ENCODE measurements around the gene KCNAB1.
"Not testable (repeated sequence)": the region's sequence is repeated elsewhere in the genome, so short reads cannot be mapped to it uniquely, and the experiment has no call there.

Gene KCNAB1

DNA sequence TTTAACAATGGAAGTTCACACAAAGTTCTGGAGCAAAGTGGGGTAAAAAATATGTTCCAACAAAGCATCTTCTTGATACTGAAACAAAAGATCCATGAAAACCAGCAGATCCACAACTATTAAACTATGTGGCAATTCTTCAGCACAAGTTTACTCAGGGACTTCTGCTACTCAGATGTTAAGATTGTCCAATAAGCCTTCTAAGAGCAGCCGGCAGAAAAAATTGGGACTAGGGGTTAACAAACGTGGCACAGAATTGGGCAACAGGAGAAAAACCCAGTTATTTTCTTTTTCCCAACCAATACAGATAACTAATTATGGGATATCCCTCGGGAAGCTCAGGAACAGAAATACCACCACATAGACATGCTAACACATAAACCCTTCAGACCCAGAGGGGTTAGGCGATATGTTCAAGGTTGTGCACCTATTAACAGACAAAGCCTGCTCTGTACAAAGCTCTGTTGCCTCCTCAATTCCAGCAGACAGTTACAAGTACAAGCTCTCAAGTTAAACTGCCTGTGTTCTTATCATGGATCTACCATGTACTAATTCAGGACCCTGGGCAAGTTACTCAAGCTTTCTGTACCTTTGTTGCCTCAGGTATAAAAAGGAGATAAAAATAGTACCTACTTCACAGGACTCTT, 427.8 kb downstream of the KCNAB1 start:
- no peak for FAIRE-seq

DNA sequence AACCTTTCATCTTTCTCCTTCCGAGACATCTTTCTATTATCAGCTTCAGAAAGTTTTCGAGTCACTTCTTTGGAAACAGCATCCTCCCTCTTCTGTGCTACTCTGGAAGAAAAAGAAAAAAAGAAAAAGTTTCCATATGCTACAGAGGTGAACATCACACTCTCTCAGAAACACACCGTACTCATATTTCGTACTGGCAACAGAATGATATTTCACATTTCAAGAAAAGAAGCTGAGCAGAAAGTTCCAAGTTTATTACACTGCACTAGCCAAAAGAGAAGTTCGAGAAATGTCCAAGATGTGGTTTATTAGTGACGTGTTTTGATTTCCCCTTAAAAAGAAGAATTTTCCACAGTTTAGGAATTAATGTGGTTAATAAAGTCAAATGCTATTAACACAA, 428.5 kb downstream of the KCNAB1 start:
- peak; percentile 15 for FAIRE-seq

DNA sequence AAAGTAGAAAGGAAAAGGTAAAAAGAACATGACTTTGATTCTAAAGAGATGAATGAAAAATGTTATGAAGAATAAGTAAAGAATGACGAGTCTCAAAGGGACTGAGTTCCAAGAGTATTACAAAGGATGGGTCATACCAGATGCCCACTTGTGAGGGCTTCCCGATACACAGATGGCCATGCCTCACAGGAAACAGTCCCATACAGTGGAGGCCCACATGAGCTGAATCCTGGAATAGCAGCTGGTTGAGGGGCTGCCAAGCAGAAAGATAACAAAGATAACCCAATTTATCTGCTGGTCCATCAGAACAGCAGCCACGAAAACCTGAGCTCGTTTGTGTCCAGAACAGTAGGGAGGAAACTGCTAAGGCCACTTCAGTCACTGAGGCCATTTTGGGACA, 430.9 kb downstream of the KCNAB1 start:
- FAIRE-seq, result no peak

DNA sequence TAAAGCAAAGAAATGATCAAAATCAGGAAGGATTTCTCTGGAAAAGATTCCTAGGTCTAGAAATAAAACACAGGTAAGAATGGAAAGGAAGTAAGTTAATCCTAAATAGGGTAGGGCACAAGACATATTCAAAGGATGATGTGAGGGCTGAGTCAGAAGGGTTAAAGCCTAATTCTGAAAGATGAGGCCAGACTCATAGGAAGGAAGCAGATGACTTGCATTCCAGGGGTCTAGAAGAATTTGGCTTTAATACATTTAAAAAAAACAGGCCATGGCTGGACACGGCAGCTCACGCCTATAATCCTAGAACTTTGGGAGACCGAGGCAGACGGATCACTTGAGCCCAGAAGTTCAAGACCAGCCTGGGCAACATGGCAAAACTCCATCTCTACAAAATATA, 431.4 kb downstream of the KCNAB1 start:
- FAIRE-seq, result no peak

DNA sequence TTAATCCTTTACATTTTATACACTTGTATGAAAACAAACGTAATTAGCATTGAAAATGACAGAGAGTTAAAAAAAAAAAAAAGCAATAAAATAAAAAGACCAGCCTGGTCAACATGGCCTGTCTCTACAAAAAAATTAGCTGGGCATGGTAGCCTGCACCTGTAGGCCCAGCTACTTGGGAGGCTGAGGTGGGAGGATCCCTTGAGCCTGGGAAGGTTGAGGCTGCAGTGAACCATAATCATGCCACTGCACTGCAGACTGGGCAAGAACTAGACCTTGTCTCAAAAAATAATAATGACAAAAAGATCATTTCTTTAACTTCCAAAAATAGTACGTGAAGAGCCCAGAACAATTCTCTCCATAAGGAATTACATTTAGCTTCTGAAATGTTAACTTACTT, 432.6 kb downstream of the KCNAB1 start:
- no peak for FAIRE-seq

DNA sequence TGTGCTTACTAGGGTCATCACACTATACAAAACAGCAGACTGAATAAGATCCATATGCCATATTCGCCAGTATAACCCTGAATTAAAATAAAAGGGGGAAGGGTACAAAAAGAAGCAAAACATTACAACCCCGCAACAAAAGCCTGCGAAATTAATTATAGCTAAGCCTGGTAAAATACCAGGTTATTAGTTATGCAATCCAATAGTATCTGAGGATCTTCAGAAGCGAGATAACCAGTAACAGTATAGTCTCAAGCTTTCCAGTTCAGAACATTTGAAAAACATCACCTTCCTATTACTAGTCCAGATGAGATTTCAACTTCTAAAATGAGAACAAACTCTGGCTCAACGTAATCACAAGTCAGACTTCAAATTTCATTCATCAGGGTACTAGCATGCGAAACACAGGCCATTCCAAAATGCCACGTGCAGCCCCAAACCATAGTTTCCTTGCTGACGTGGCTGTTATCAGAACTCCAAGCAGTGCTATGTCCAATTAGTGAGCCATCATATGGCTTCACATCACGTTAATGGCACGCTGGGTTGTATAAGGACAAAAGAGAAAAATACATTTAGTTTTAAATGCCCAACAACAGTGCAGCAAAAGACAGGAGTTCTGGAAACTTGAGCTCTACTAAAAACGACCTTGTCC, 433.5 kb downstream of the KCNAB1 start:
- FAIRE-seq, result no peak

DNA sequence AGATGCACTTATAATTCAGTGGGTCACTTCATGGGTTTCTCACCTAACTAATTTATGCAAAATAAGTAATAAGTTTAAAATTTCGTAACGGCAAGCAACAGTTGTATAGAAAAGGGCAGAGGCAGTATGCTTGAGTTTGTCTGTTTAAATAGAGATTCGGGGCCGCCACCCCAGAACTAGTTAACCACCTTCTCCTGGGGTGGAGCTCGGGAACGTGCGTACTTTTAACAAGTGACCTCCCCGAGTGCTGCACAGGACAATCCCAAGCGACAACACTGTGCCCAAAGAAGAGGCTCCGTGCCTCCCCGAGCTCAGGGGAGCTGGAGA, 434.1 kb downstream of the KCNAB1 start:
- FAIRE-seq, result no peak

DNA sequence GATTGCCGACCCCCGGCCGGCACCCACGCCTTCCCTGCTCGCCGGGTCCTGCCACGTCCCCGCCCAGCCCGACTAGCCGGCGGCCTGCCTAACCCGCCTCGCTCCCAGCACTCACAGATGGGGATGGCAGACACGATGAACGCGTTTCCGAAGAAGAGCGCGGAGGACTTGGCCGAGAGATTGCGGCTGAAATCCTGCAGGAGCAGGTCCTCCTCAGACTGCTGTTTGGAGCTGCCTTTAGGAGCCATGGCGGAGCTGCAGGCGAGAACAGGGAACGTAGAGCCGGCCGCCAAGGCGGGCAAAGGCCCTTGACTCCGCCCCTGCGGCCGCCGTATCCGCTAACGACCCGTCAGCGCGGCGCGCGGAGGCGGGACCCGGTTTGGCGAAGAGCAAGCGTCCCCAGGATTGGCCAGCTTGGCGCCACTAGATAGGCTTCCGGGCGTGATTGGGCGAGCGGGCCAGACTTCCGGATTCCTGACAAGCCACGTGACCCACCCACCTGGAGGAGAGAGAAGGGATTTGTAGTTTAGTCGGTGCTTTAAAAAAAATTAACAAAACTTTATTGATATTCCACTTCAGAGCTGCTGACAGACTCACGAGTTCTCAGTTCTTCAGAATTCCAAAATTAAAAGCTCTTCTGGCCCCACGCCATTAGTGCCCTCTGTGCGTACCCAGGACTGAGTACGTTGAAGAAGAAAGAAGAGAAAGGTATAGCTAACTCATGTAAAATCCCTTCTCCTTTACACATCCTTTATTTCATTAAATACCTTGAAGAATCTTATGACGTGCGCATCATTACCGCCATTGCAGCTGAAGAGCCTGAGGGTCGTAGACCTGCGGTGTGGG, 434.7 kb downstream of the KCNAB1 start, which contains the start of gene SSR3:
Gene SSR3 (minus strand): TSS at position 276 of the 846 bp plus-strand sequence. CDS start 28 bp downstream, at position 248.
- peak; percentile 98 for FAIRE-seq

DNA sequence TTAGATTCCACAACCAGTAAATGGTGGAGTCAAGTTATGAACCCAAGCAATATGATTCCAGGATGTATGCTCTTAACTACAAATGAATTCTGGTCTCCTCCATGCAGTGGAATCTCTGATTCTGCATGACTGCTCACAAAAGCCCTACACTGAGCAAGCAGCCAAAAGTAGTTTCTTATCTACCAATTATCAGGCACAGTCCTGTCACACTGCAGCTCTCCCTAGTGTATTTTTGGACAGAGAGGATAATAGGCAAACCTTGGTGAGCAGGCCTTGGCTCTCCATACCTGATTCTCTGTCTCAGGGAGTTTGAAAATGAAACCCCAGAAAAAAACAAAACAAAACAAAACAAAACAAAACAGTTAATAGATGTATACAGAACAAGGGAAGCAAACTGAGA, 438.0 kb downstream of the KCNAB1 start:
- no peak for FAIRE-seq

DNA sequence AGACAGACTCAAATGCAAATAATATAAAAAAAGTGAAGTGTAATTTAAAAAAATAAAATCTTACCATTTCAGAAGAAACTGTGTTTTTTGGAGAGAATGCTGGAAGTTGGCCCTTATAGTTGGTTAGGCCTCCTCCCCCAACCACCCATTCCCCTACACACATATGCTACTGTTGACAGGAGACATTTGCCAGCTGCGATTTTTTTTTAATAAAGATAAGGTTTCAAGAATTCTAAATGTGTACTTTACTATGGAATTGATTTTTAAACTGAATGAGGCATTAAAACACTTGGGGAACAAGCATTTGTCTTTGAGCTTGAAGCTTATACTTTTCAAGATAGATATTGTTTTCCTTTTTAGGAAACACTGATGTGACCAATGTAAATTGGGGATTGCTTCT, 438.9 kb downstream of the KCNAB1 start:
- FAIRE-seq, result no peak

DNA sequence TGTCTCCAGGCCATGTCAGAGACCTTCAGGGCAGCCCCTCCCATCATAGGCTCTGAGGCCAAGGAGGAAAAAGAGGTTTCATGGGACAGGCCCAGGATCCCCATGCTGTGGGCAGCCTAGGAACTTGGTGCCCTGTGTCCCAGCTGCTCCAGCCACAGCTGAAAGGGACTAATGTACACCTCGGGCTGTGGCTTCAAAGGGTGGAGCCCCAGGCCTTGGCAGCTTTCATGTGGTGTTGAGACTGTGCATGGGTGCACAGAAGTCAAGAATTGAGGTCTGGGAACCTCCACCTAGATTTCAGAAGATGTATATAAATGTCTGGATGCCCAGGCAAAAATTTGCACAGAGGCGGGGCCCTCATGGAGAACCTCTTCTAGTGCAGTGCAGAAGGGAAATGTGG, 441.2 kb downstream of the KCNAB1 start:
- no peak for FAIRE-seq

DNA sequence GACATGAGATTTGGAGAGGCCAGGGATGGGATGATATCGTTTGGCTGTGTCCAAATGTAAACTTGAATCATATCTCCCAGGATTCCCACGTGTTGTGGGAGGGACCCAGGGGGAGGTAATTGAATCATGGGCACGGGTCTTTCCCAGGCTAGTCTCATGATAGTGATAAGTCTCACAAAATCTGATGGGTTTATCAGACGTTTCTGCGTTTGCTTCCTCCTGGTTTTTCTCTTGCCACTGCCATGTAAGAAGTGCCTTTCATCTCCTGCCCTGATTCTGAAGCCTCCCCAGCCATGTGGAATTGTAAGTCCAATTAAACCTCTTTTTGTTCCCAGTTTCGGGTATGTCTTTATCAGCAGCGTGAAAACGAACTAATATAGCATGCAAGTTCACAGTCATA, 442.1 kb downstream of the KCNAB1 start:
- not testable (repeated sequence) for FAIRE-seq

DNA sequence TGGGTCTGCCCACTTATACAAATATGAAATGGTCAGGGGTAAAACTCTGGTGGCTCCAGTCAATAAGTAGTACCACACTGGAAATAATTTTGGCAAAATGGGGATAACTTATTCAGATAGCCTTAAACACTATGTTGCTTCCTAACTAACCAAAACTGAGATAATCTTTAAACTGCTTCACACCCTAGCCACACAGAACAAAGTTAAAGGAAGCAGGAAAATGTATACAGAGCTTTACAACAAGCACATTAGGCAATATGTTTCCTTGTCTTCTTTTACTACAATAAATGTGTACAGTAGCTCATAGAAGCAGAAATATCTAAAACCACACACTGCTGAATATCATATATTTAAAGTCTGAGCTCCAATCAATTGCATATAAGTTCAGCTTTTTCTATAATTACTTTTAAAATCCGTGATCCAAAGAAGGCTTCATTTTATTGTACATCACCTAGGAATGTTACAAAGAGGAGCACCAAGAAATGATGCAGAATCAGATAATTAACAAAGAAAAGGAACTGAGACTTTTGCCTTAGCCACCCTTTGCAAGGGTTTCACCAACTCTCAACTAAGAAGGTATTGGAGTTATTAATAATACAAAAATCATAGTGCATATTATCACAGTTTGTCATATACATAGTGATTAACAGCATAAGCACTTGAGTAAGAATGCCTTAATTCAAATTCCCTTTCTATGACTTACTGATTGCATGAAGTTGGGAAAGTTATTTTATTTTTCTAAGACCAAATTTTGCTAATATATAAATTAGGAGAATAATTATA, 443.7 kb downstream of the KCNAB1 start:
- no peak for FAIRE-seq

DNA sequence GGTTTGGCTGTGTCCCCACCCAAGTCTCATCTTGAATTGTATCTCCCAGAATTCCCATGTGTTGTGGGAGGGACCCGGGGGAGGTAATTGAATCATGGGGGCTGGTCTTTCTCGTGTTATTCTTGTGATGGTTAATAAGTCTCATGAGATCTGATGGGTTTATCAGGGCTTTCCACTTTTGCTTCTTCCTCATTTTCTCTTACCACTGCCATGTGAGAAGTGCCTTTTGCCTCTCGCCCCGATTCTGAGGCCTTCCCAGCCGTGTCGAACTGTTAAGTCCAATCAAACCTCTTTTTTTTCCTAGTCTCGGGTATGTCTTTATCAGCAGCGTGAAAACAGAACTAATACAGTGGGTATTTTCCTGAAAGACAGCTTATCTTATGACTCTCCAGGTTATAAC, 448.6 kb downstream of the KCNAB1 start:
- FAIRE-seq, result not testable (repeated sequence)

DNA sequence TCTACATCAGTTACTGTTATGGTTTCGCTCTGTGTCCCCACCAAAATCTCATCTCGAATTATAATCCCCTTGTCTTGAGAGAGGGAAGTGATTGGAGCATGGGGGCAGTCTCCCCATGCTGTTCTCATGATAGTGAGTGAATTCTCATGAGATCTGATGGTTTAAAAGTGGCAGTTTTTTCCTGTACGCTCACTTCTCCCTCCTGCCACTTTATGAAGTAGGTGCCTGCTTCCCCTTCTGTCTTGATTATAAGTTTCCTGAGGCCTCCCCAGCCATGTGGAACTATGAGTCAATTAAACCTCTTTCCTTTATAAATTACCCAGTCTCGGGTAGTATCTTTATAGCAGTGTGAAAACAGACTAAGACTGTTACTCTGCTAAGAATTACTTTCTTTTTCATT, 449.5 kb downstream of the KCNAB1 start:
- FAIRE-seq, result not testable (repeated sequence)

DNA sequence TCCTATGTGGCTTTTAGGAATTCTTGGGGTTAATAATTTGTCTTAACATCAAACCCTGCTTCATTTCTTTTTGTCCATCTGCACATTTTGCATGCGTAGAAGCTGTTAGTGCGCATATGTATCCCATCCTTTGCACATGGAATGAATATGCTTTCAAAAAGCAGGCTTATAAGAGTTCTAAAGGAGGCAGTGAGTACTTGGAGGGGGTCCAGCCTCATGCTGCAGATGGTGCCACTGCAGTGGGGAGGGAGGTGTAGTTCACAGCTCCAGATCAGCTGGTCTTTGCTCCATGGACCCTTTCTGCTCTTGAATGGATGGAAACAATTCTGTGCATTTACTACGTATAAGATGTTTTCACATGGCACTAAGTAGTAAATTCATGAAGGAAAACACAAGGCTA, 455.3 kb downstream of the KCNAB1 start:
- FAIRE-seq, result no peak

DNA sequence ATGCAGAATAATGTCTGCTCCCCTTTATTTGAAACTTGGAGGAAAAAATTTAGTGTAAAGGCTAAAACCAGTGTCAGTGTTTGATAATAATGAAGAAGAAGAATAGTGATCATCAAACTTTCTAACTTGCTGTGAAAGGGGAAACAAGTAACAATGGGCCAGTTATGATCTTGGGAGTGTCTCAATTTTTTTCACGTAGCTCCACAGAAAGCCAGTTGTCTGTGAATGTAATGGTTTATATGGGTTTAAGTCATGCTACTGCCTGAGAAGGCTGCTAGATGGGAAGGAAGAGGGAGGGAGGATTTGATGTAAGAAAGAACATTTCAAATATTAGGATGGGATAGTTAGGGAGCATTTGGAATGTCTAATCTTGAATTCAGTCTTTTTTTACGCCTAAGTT, 455.7 kb downstream of the KCNAB1 start:
- FAIRE-seq, result no peak

DNA sequence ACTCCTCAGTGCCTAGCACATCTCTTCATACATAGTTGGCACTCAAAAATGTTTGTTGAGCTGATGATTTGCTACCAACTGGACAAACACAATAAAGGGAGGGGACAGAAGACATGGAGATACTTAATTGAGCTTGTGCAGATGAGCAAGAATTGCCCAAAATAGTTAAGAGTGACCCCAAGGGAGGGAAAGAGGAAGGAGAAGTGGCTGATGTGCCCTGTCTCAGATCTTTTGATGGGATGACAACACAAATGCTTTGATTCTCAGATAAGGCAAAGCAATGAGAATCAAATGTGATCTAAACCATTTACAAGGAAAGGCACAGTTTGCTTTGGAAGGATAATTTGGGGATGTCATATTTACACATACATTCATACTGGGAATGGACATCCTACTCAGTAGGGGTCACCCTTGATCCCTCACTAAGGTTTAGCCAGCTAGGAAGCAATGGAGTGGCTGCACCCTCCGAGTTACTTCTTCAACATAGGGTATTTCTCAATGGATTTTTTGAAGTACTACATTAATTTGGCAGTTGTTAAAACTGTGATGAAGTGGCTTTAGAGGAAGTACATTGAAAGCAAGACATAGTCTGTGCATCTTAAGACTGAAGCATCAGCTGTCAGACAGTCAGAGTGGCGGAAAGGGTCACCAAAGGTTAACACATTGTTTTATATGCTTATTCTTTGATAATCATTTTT, 456.4 kb downstream of the KCNAB1 start:
- FAIRE-seq, result no peak

DNA sequence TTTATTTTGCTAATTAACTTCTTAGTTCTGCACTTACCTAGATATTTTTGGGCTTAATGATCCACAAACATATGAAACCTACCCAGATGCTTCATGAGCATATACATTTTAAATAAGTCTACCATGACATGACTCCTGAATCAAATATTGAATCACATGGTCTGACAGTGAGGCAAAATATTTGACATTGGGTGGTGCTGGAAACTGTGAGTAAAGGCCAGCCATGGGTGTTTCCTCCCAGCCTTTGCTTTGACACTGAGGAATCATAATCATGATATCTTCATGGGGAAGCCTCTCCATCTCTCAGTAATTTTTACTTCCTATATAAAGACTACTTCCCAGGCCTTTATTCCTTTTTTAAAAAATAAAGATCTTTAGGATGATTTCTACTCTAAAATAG, 457.4 kb downstream of the KCNAB1 start:
- no peak for FAIRE-seq

DNA sequence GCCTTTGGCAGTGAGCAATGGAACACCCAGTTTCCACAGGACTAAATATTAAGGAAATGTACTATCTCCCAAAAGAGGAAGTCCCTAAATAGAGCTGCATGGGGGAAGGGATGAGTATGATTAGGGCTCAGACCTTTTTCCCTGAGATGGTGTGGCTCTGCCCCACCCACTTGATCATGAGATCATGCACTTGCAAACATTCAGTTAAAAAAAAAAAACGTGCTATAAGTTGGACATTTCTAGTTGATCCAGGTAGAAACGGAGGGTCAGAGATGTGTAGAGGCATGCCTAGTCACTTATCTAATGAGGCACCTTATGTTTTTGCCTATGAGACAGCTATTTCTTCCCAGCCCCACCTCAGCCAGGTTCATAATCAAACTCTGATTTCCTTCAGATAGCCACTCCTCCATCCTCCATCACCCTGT, 459.1 kb downstream of the KCNAB1 start:
- FAIRE-seq, result no peak

DNA sequence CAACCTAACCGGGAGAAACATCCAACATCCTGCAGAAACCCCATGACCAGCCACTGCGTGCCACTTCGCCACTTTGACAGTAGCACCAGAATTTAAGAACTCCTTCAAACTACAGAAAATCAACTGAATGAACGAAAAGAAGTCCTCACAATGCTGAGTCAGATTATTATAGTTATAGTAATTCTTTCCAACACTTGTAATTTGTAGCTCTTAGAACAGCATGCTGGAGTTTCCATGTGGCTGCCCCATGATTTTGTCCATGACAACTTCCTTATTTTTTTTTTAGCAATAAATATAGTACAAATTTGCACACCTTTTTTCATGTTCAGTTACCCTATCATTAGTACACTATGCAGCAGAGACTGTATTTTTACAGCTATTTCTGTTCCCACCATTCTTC, 460.7 kb downstream of the KCNAB1 start:
- FAIRE-seq, result no peak

DNA sequence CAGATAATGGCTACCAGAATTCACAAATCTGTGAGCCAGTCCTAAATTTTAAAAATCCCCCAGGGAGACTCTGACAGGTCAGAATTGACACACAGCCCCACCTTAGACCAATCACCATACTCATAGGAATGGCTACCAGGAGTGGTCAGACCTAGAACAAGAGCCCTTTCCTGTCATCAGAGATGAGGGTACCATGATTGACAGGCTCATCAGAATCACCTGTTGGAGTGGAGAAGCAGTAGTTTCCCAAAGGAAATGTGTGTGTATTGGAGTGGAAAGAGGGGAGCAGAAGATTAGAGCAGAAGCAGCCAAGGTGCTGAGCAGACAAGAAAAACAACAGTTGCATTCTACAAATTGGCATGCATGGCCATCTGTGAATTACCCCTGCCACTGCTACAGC, 461.6 kb downstream of the KCNAB1 start:
- no peak for FAIRE-seq
